Peyer's patch (tissue), 4 donors: Measurements from ENCODE around the gene SRGAP2.
"Not testable (repeated sequence)": the region's sequence is repeated elsewhere in the genome, so short reads cannot be mapped to it uniquely, and the experiment has no call there.

ENCODE experiments used
- CTCF ChIP-seq, 6 experiments: fragments of 450-650 bp in 4 of 6; fragments of 200-600 bp in 2 of 6; sonication (generic) in 1 of 6; IDR thresholded peaks; one replicate each; pipeline ENCODE4 v1.5.1; 2017 to 2019; ENCODE audit warnings: antibody characterized with exemption in 6 of 6, mild to moderate bottlenecking in 3 of 6, moderate library complexity in 1 of 6
- POLR2A ChIP-seq, 2 donors: fragments of 450-650 bp; IDR thresholded peaks; one replicate each; pipeline ENCODE4 v1.5.1; 2017; ENCODE audit warnings: antibody characterized with exemption in 2 of 2, mild to moderate bottlenecking in 2 of 2, moderate library complexity in 2 of 2

GRCh38 chr1:206167350-206168029, 35.9 kb upstream of the SRGAP2 start:
- peak in 1 of 6 experiments; percentile 24 for TF ChIP-seq CTCF (IDR thresholded peaks at IDR 0.05)
- TF ChIP-seq POLR2A (IDR thresholded peaks at IDR 0.05), result not testable (repeated sequence)
